D721Med (cell line): ENCODE measurements around the gene RBM18.

Source experiments
- DNase-seq: peaks from one replicate; pipeline ENCODE4 v3.0.0; 2011; ENCODE audit warnings: low spot score; ENCODE audit not compliant: insufficient read length
- FAIRE-seq: peaks from 2 replicates; lab custom pipeline; 2011; peaks lifted over from hg19 to GRCh38; lab: Jason Lieb, UNC
- CTCF ChIP-seq: IDR thresholded peaks from 2 replicates; pipeline ENCODE4 v1.5.1; 2012; ENCODE audit warnings: mild to moderate bottlenecking, control low read depth; ENCODE audit not compliant: insufficient read depth; ENCODE audit errors: missing control alignments

The RBM18 gene

GRCh38 chr9:122205176-122205575 is 59.5 kb downstream of the RBM18 start:
- FAIRE-seq (no peak), DNase-seq (no peak)
- TF ChIP-seq CTCF: no peak

GRCh38 chr9:122204491-122204890 is 60.1 kb downstream of the RBM18 start:
- TF ChIP-seq CTCF: no peak
- DNase-seq (no peak), FAIRE-seq (no peak)

- no peak for TF ChIP-seq CTCF
- DNase-seq (no peak), FAIRE-seq (no peak)
These were observed 60.6 kb downstream of the RBM18 start for GRCh38 chr9:122204055-122204454.

GRCh38 chr9:122202111-122202510 is 62.5 kb downstream of the RBM18 start:
- DNase-seq: no peak
- TF ChIP-seq CTCF: no peak
- no peak for FAIRE-seq

- DNase-seq: no peak
- no peak for FAIRE-seq
- no peak for TF ChIP-seq CTCF
These were observed 63.0 kb downstream of the RBM18 start for GRCh38 chr9:122201641-122202040.

- TF ChIP-seq CTCF: no peak
- DNase-seq (no peak), FAIRE-seq (no peak)
These were observed 63.6 kb downstream of the RBM18 start for GRCh38 chr9:122200960-122201595.

GRCh38 chr9:122197882-122198281 is 66.8 kb downstream of the RBM18 start:
- TF ChIP-seq CTCF: no peak
- no peak for FAIRE-seq
- DNase-seq: no peak
